H1 (cell line): ENCODE results near the gene CBLN1. TPM values are rescaled to one million over a fixed set of nuclear protein-coding genes. Genes with fewer than 3 reads are reported as not detected.

Experiments
- CTCF ChIA-PET: fragments of 300-600 bp; sonication (Branson Sonifier 250); formaldehyde crosslinking; loops from one replicate; lab custom pipeline; 2021; ENCODE audit not compliant: partially characterized antibody; lab: Charles Lee
- POLR2A ChIA-PET: fragments of 300-600 bp; sonication (Branson Sonifier 250); formaldehyde crosslinking; loops from one replicate; lab custom pipeline; 2021; ENCODE audit warnings: inconsistent platforms; ENCODE audit not compliant: partially characterized antibody; lab: Charles Lee
- DNase-seq, 2 experiments: peaks; one replicate each; pipeline versions ENCODE4 v3.0.0 to v3.0.0-alpha.2; 2010 to 2022; ENCODE audit warnings: low spot score in 2 of 2, low read depth in 1 of 2, mixed read lengths in 1 of 2
- FAIRE-seq: peaks from 2 replicates; lab custom pipeline; 2011; peaks lifted over from hg19 to GRCh38; lab: Jason Lieb, UNC
- H2AFZ ChIP-seq: 2 replicates; pipeline ENCODE4 v1.8.1; 2012; ENCODE audit warnings: low read length, inconsistent platforms
- H2AK5ac ChIP-seq: 2 replicates; pipeline ENCODE4 v1.6.1; 2013; ENCODE audit warnings: low read depth, low read length
- H2BK120ac ChIP-seq: replicated peaks from 2 replicates; pipeline ENCODE3; 2013; ENCODE audit warnings: low read depth, low read length, inconsistent platforms
- H2BK12ac ChIP-seq: 2 replicates; pipeline ENCODE4 v1.6.1; 2013; ENCODE audit warnings: low read depth, low read length
- H2BK15ac ChIP-seq: 2 replicates; pipeline ENCODE4 v1.6.1; 2013; ENCODE audit warnings: low read length
- H2BK20ac ChIP-seq: 2 replicates; pipeline ENCODE4 v1.6.1; 2013; ENCODE audit warnings: low read length
- H2BK5ac ChIP-seq: 2 replicates; pipeline ENCODE4 v1.6.1; 2013; ENCODE audit warnings: low read depth, low read length
- H3K14ac ChIP-seq: 2 replicates; pipeline ENCODE4 v1.6.1; 2013; ENCODE audit warnings: inconsistent platforms; ENCODE audit not compliant: insufficient read length
- H3K18ac ChIP-seq: 2 replicates; pipeline ENCODE4 v1.6.1; 2013; ENCODE audit warnings: low read length; ENCODE audit errors: extremely low read depth
- H3K23ac ChIP-seq: 2 replicates; pipeline ENCODE4 v1.6.1; 2013; ENCODE audit warnings: inconsistent platforms; ENCODE audit not compliant: insufficient read length
- H3K23me2 ChIP-seq: 2 replicates; pipeline ENCODE4 v1.6.1; 2013; ENCODE audit warnings: low read depth, low read length
- H3K27ac ChIP-seq: 2 replicates; pipeline ENCODE4 v1.6.1; 2011; ENCODE audit warnings: low read depth, low read length, inconsistent platforms
- H3K27me3 ChIP-seq, 4 experiments: replicated peaks in 1 of 4; 1 replicate in 1 of 4; 2 replicates in 3 of 4; pipeline versions ENCODE4 v1.6.1 to v1.8.1; 2011 to 2013; ENCODE audit warnings: low read length in 3 of 4, mild to moderate bottlenecking in 3 of 4, inconsistent platforms in 2 of 4, mixed read lengths in 2 of 4, moderate library complexity in 1 of 4; ENCODE audit not compliant: control insufficient read depth in 3 of 4, insufficient read depth in 3 of 4; ENCODE audit errors: extremely low read depth in 1 of 4
- H3K36me3 ChIP-seq, 4 experiments: 2 replicates each; pipeline versions ENCODE4 v1.6.1 to v1.8.1; 2011 to 2013; ENCODE audit warnings: mild to moderate bottlenecking in 4 of 4, low read length in 3 of 4, moderate library complexity in 2 of 4, control low read depth in 1 of 4, inconsistent platforms in 1 of 4; ENCODE audit not compliant: insufficient read depth in 4 of 4, control insufficient read depth in 2 of 4
- H3K4ac ChIP-seq: replicated peaks from 2 replicates; pipeline ENCODE3; 2013; ENCODE audit warnings: low read length, low read depth, mixed read lengths, inconsistent platforms; ENCODE audit not compliant: insufficient read length
- H3K4me1 ChIP-seq, 4 experiments: replicated peaks in 1 of 4; 1 replicate in 1 of 4; 2 replicates in 3 of 4; pipeline versions ENCODE4 v1.6.1 to v1.8.1; 2011 to 2013; ENCODE audit warnings: low read length in 3 of 4, inconsistent platforms in 2 of 4, mixed read lengths in 1 of 4; ENCODE audit not compliant: insufficient read depth in 4 of 4, control insufficient read depth in 3 of 4
- H3K4me2 ChIP-seq, 2 experiments: 2 replicates each; pipeline versions ENCODE4 v1.6.1 to v1.8.1; 2011 to 2013; ENCODE audit warnings: low read depth in 2 of 2, low read length in 2 of 2, control low read depth in 1 of 2, inconsistent platforms in 1 of 2, mild to moderate bottlenecking in 1 of 2; ENCODE audit not compliant: insufficient read depth in 1 of 2
- H3K4me3 ChIP-seq, 4 experiments: fragments of 200-600, 300-600 bp in 1 of 4; sonication (generic), shearing (Covaris generic), sonication (Bioruptor Twin) in 1 of 4; 2 replicates each; pipeline versions ENCODE4 v1.5.1 to v1.8.1; 2011 to 2016; ENCODE audit warnings: low read length in 4 of 4, low read depth in 3 of 4, control low read depth in 2 of 4, inconsistent platforms in 2 of 4, mild to moderate bottlenecking in 2 of 4, mixed read lengths in 1 of 4, moderate library complexity in 1 of 4; ENCODE audit not compliant: insufficient read depth in 2 of 4; ENCODE audit errors: extremely low read depth in 1 of 4
- H3K56ac ChIP-seq: replicated peaks from 2 replicates; pipeline ENCODE3; 2013; ENCODE audit warnings: low read depth, mild to moderate bottlenecking, mixed read lengths, low read length, inconsistent platforms; ENCODE audit not compliant: insufficient read length
- H3K79me1 ChIP-seq: 2 replicates; pipeline ENCODE4 v1.6.1; 2013; ENCODE audit warnings: low read depth, low read length, control low read depth
- H3K79me2 ChIP-seq, 2 experiments: 2 replicates each; pipeline versions ENCODE4 v1.6.1 to v1.8.1; 2012 to 2013; ENCODE audit warnings: low read length in 2 of 2, mild to moderate bottlenecking in 2 of 2, inconsistent platforms in 1 of 2; ENCODE audit not compliant: insufficient read depth in 2 of 2, control insufficient read depth in 1 of 2
- H3K9ac ChIP-seq, 4 experiments: replicated peaks in 1 of 4; 1 replicate in 1 of 4; 2 replicates in 3 of 4; pipeline versions ENCODE4 v1.6.1 to v1.8.1; 2011 to 2013; ENCODE audit warnings: low read depth in 3 of 4, low read length in 3 of 4, control low read depth in 2 of 4, mild to moderate bottlenecking in 2 of 4, moderate library complexity in 2 of 4, inconsistent platforms in 1 of 4; ENCODE audit errors: extremely low read depth in 1 of 4
- H3K9me3 ChIP-seq, 2 experiments: 2 replicates each; pipeline versions ENCODE4 v1.6.1 to v1.8.1; 2012 to 2013; ENCODE audit warnings: mild to moderate bottlenecking in 2 of 2, moderate library complexity in 2 of 2, control low read depth in 1 of 2, inconsistent platforms in 1 of 2, low read depth in 1 of 2, low read length in 1 of 2, mixed read lengths in 1 of 2; ENCODE audit not compliant: insufficient read depth in 2 of 2
- H4K20me1 ChIP-seq, 2 experiments: replicated peaks in 1 of 2; 2 replicates each; pipeline versions ENCODE3 to v1.8.1; 2011 to 2013; ENCODE audit warnings: inconsistent platforms in 2 of 2, low read length in 2 of 2, mild to moderate bottlenecking in 1 of 2; ENCODE audit not compliant: insufficient read depth in 2 of 2, control insufficient read depth in 1 of 2
- H4K5ac ChIP-seq: 2 replicates; pipeline ENCODE4 v1.6.1; 2013; ENCODE audit warnings: low read length, low read depth, mixed read lengths, inconsistent platforms; ENCODE audit not compliant: insufficient read length
- H4K8ac ChIP-seq: 2 replicates; pipeline ENCODE4 v1.8.0; 2013; ENCODE audit warnings: mild to moderate bottlenecking, moderate library complexity, low read length, inconsistent platforms; ENCODE audit not compliant: insufficient read depth; ENCODE audit errors: extremely low read depth
- H4K91ac ChIP-seq: replicated peaks from 2 replicates; pipeline ENCODE3; 2013; ENCODE audit warnings: low read length, mixed read lengths, inconsistent platforms; ENCODE audit not compliant: insufficient read length
- BRCA1 ChIP-seq: IDR thresholded peaks from 2 replicates; pipeline ENCODE4 v1.6.1; 2012; ENCODE audit warnings: low read depth, low read length, improper control_type of control experiment
- EP300 ChIP-seq, 2 experiments: IDR thresholded peaks; 1 replicate in 1 of 2; 2 replicates in 1 of 2; pipeline ENCODE4 v1.6.1; 2011 to 2012; ENCODE audit warnings: low read depth in 2 of 2, low read length in 2 of 2, mild to moderate bottlenecking in 2 of 2, borderline replicate concordance in 1 of 2, inconsistent platforms in 1 of 2, moderate library complexity in 1 of 2
- HDAC2 ChIP-seq, 2 experiments: fragments of 300-600 bp in 1 of 2; sonication (generic) in 1 of 2; IDR thresholded peaks; 2 replicates each; pipeline ENCODE4 v1.6.1; 2011 to 2012; ENCODE audit warnings: low read depth in 2 of 2, low read length in 2 of 2, mild to moderate bottlenecking in 2 of 2, moderate library complexity in 2 of 2, borderline replicate concordance in 1 of 2, inconsistent platforms in 1 of 2
- RNF2 ChIP-seq: fragments of 200-900, 300-1000 bp; sonication (generic); IDR thresholded peaks from 2 replicates; pipeline ENCODE4 v1.7.1; 2016; ENCODE audit warnings: borderline replicate concordance, low read depth, mild to moderate bottlenecking, antibody characterized with exemption, low read length; ENCODE audit not compliant: poor library complexity, severe bottlenecking; ENCODE audit errors: missing control alignments
- RXRA ChIP-seq: IDR thresholded peaks from 2 replicates; pipeline ENCODE4 v1.6.1; 2011; ENCODE audit warnings: low read depth, mild to moderate bottlenecking, low read length, moderate library complexity; ENCODE audit not compliant: insufficient read depth
- SAP30 ChIP-seq: fragments of 300-600 bp; sonication (generic); IDR thresholded peaks from 2 replicates; pipeline ENCODE4 v1.7.1; 2012; ENCODE audit warnings: low read length, moderate library complexity, mild to moderate bottlenecking, inconsistent platforms; ENCODE audit not compliant: insufficient read depth, insufficient replicate concordance
- SIN3A ChIP-seq, 2 experiments: IDR thresholded peaks in 1 of 2; conservative IDR thresholded peaks in 1 of 2; 2 replicates each; pipeline ENCODE4 v1.6.1; 2011 to 2012; ENCODE audit warnings: low read length in 2 of 2, improper control_type of control experiment in 1 of 2, low read depth in 1 of 2, mild to moderate bottlenecking in 1 of 2
- SP2 ChIP-seq: IDR thresholded peaks from 2 replicates; pipeline ENCODE4 v1.6.1; 2012; ENCODE audit warnings: mild to moderate bottlenecking, low read length, inconsistent platforms
- TCF12 ChIP-seq: IDR thresholded peaks from 2 replicates; pipeline ENCODE4 v1.6.1; 2011; ENCODE audit warnings: low read depth, mild to moderate bottlenecking, low read length
- WGBS, 2 experiments: shearing (Covaris generic) in 1 of 2; methylation state at CpG; one replicate each; pipeline versions ENCODE4 v1.1.6 to v1.1.7; 2013 to 2015; ENCODE audit warnings: low lambda C conversion rate in 2 of 2, mixed read lengths in 2 of 2, inconsistent platforms in 1 of 2, low coverage in 1 of 2, missing lambda C conversion rate in 1 of 2; ENCODE audit not compliant: insufficient replicate concordance in 2 of 2, insufficient coverage in 1 of 2, insufficient read length in 1 of 2; ENCODE audit errors: extremely low coverage in 1 of 2, missing lambda C conversion rate in 1 of 2; 5-methylcytosine and 5-hydroxymethylcytosine counted together
- polyA plus RNA-seq, 7 experiments: library from polyadenylated mRNA; depleted of rRNA in 3 of 7; stranded (reverse) in 5 of 7; unstranded in 2 of 7; fragments of >200 nt in 5 of 7; fragments of 200-250 nt in 2 of 7; gene quantifications; 1 replicate in 5 of 7; 2 replicates in 1 of 7; 4 replicates in 1 of 7; pipeline versions ENCODE4 v1.2.1 to v1.2.3, GENCODE V29; 2011 to 2013; ENCODE audit warnings: missing spikeins in 2 of 7, mixed read lengths in 2 of 7
- total RNA-seq: library from RNA; stranded (reverse); fragmentation: NEBNext Ultra II Directional; extraction: Animal tissue kit (Norgen Biotek cat#: 25700); gene quantifications from 2 replicates; pipeline ENCODE4 v1.2.1, GENCODE V29; 2021
- TF ChIP-seq, protein P1 (sequence below): IDR thresholded peaks from 2 replicates; pipeline ENCODE4 v1.6.1; 2011; ENCODE audit warnings: low read length, improper control_type of control experiment

The CBLN1 gene
- total and polyA plus RNA-seq, 2 of the 8 experiments (the other 6 are each of a cell fraction or from before 2014, with no cell fraction given) = 0.97 to 7.1 TPM

- Histone ChIP-seq H3K4me3 (no peak overlapping the region), H3K36me3 (no peaks in the 10 kb centered on the region), H3K23ac (no peak overlapping the region), H3K79me2 (no peaks in the 10 kb centered on the region), H2BK20ac (no peak overlapping the region), H4K5ac (no peak overlapping the region), H2AFZ (no peak overlapping the region), H3K18ac (no peak overlapping the region), H3K4ac (no peak overlapping the region), H3K27ac (no peak overlapping the region), H3K79me1 (no peaks in the 10 kb centered on the region), H3K23me2 (peaks cover 6% of the 10 kb centered on the region; the same call in 1 of the 2 replicates), H2AK5ac (no peak overlapping the region), H3K9ac (no peak overlapping the region), H3K4me2 (peak overlapping the region in 1 of 2 experiments; percentile 87; a peak in 1 of 4 replicates), H3K56ac (no peak overlapping the region), H3K27me3 (peaks cover 56 to 70% (median 66%) of the 10 kb centered on the region in 4 experiments), H3K4me1 (peaks cover 2 to 23% (median 14%) of the 10 kb centered on the region in 4 experiments), H3K14ac (no peak overlapping the region), H2BK5ac (no peak overlapping the region), H2BK120ac (no peak overlapping the region), H2BK12ac (no peak overlapping the region), H4K91ac (no peak overlapping the region), H4K20me1 (peaks cover 9 to 25% of the 10 kb centered on the region in 2 experiments), H2BK15ac (no peak overlapping the region), H4K8ac (no peak overlapping the region), H3K9me3 (no peaks in the 10 kb centered on the region)
- FAIRE-seq (no peak), DNase-seq (no peak)
- 73% methylated on average over 3 of the region's 3 CpGs; no CpG with 5 or more reads in 1 of the 2 experiments for WGBS, 2 experiments
- POLR2A ChIA-PET = interaction anchor here (1.3 to 1.9 kb wide), 2 partner anchors 10 to 12 kb away, joined by 3 to 6 read pairs; no protein-coding TSS in a partner anchor
- CTCF ChIA-PET = interaction anchor here (0.7 to 6.9 kb wide), 4 partner anchors 9 to 113 kb away, joined by 3 to 28 read pairs (median 5); no protein-coding TSS in a partner anchor
- no peak for TF ChIP-seq HDAC2 (IDR thresholded peaks at IDR 0.05; ENCODE audit: borderline replicate concordance in 1 of 2, low read depth in 2 of 2, low read length in 2 of 2)
- no peak for TF ChIP-seq SP2
- no peak for TF ChIP-seq RXRA
- TF ChIP-seq RNF2 = no peak
- no peak for TF ChIP-seq SIN3A (conservative IDR thresholded peaks at IDR 0.05 in 1 of 2, IDR thresholded peaks at IDR 0.05 in 1 of 2; ENCODE audit: low read depth in 1 of 2, low read length in 2 of 2)
- no peak for TF ChIP-seq TCF12
- TF ChIP-seq BRCA1 = no peak
- TF ChIP-seq EP300 (IDR thresholded peaks at IDR 0.05; ENCODE audit: borderline replicate concordance in 1 of 2, low read depth in 2 of 2, low read length in 2 of 2) = no peak
- TF ChIP-seq, protein P1, sequence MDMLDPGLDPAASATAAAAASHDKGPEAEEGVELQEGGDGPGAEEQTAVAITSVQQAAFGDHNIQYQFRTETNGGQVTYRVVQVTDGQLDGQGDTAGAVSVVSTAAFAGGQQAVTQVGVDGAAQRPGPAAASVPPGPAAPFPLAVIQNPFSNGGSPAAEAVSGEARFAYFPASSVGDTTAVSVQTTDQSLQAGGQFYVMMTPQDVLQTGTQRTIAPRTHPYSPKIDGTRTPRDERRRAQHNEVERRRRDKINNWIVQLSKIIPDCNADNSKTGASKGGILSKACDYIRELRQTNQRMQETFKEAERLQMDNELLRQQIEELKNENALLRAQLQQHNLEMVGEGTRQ = no peak
- no peak for TF ChIP-seq SAP30
Observed at GRCh38 chr16:49273771-49274170, 7.9 kb downstream of the CBLN1 start.
